GM23338 (cell line): ENCODE data around the gene NOD1. TPM values are rescaled to one million over a fixed set of nuclear protein-coding genes. Genes with fewer than 3 reads are reported as not detected.

Source experiments
- ATAC-seq: fragments of 200-7000 bp; cut with Tn5 transposase; 3 replicates; pipeline ENCODE4 v1.9.1; 2020
- DNase-seq: peaks from one replicate; pipeline ENCODE4 v3.0.0-alpha.2; 2015; ENCODE audit warnings: low spot score
- H2AFZ ChIP-seq: fragments of 200-600 bp; sonication (generic); 2 replicates; pipeline ENCODE4 v1.8.0; 2016; ENCODE audit warnings: antibody characterized with exemption, mild to moderate bottlenecking, moderate library complexity
- H3F3A ChIP-seq: fragments of 200-600 bp; sonication (generic); replicated peaks from 2 replicates; pipeline ENCODE4 v1.8.0; 2017; ENCODE audit warnings: antibody characterized with exemption, mixed run types, low read depth
- H3K27ac ChIP-seq: fragments of 200-600 bp; sonication (generic); 2 replicates; pipeline ENCODE4 v1.6.1; 2016; ENCODE audit warnings: low read depth
- H3K27me3 ChIP-seq: fragments of 200-600 bp; sonication (generic); 2 replicates; pipeline ENCODE4 v1.8.0; 2016; ENCODE audit warnings: mild to moderate bottlenecking, mixed run types, moderate library complexity; ENCODE audit not compliant: insufficient read depth
- H3K36me3 ChIP-seq: fragments of 200-600 bp; sonication (generic); 2 replicates; pipeline ENCODE4 v1.8.0; 2016; ENCODE audit warnings: mild to moderate bottlenecking; ENCODE audit not compliant: insufficient read depth
- H3K4me1 ChIP-seq: fragments of 200-600 bp; sonication (generic); 2 replicates; pipeline ENCODE4 v1.8.0; 2016; ENCODE audit warnings: mild to moderate bottlenecking, moderate library complexity; ENCODE audit not compliant: insufficient read depth
- H3K4me2 ChIP-seq: fragments of 200-600 bp; sonication (generic); 2 replicates; pipeline ENCODE4 v1.7.1; 2017; ENCODE audit warnings: mixed run types
- H3K4me3 ChIP-seq: fragments of 200-600 bp; sonication (generic); 2 replicates; pipeline ENCODE4 v1.6.1; 2016; ENCODE audit warnings: mixed run types
- H3K79me2 ChIP-seq: fragments of 200-600 bp; sonication (generic); replicated peaks from 2 replicates; pipeline ENCODE4 v1.8.0; 2017; ENCODE audit warnings: mild to moderate bottlenecking; ENCODE audit not compliant: insufficient read depth
- H3K9me2 ChIP-seq: fragments of 200-600 bp; sonication (generic); 2 replicates; pipeline ENCODE4 v1.8.0; 2017; ENCODE audit not compliant: insufficient read depth
- H4K20me1 ChIP-seq: fragments of 200-600 bp; sonication (generic); replicated peaks from 2 replicates; pipeline ENCODE4 v1.8.0; 2017; ENCODE audit warnings: mild to moderate bottlenecking; ENCODE audit not compliant: insufficient read depth
- H3K27ac Mint-ChIP-seq: 2 replicates; pipeline ENCODE4 v1.8.0; 2020; ENCODE audit warnings: inconsistent platforms, mild to moderate bottlenecking, moderate library complexity, mixed read lengths
- H3K27me3 Mint-ChIP-seq: 3 replicates; pipeline ENCODE4 v1.8.0; 2022; ENCODE audit warnings: low read depth, mild to moderate bottlenecking, moderate library complexity, mixed read lengths, inconsistent platforms; ENCODE audit not compliant: insufficient read depth, poor library complexity
- H3K36me3 Mint-ChIP-seq: 3 replicates; pipeline ENCODE4 v1.8.0; 2021; ENCODE audit warnings: low read depth, mild to moderate bottlenecking, inconsistent platforms, moderate library complexity, mixed read lengths
- H3K4me1 Mint-ChIP-seq: 3 replicates; pipeline ENCODE4 v1.8.0; 2020; ENCODE audit warnings: mild to moderate bottlenecking, inconsistent platforms, mixed read lengths
- H3K4me3 Mint-ChIP-seq: 3 replicates; pipeline ENCODE4 v1.8.0; 2021; ENCODE audit warnings: moderate library complexity, mild to moderate bottlenecking, inconsistent platforms, mixed read lengths
- H3K9me3 Mint-ChIP-seq: 3 replicates; pipeline ENCODE4 v1.8.0; 2020; ENCODE audit warnings: moderate library complexity, mild to moderate bottlenecking, inconsistent platforms, mixed read lengths
- CREB1 ChIP-seq: fragments of 250-450 bp; sonication (Bioruptor Pico); IDR thresholded peaks from 2 replicates; pipeline ENCODE4 v1.5.0; 2020; ENCODE audit warnings: low read depth, mild to moderate bottlenecking, moderate library complexity
- CTCF ChIP-seq, 2 experiments: fragments of 200-600 bp in 1 of 2; sonication (generic) in 1 of 2; conservative IDR thresholded peaks; 2 replicates each; pipeline versions ENCODE4 v1.5.1 to v1.6.1; 2016 to 2017; ENCODE audit warnings: antibody characterized with exemption in 2 of 2, low read depth in 2 of 2, mild to moderate bottlenecking in 2 of 2, moderate library complexity in 1 of 2
- ETS1 ChIP-seq: IDR thresholded peaks from 2 replicates; pipeline ENCODE4 v1.6.1; 2016; ENCODE audit warnings: antibody characterized with exemption
- EZH2 ChIP-seq: fragments of 200-600 bp; sonication (generic); IDR thresholded peaks from one replicate; pipeline ENCODE4 v1.8.0; 2017; ENCODE audit warnings: antibody characterized with exemption, mild to moderate bottlenecking, low read depth; ENCODE audit not compliant: unreplicated experiment
- EZH2phosphoT487 ChIP-seq: fragments of 200-600 bp; sonication (generic); IDR thresholded peaks from one replicate; pipeline ENCODE4 v1.8.1; 2018; ENCODE audit warnings: antibody characterized with exemption; ENCODE audit not compliant: unreplicated experiment
- JUNB ChIP-seq: IDR thresholded peaks from one replicate; pipeline ENCODE4 v1.6.1; 2016; ENCODE audit warnings: antibody characterized with exemption; ENCODE audit not compliant: unreplicated experiment
- NANOG ChIP-seq: IDR thresholded peaks from 2 replicates; pipeline ENCODE4 v1.6.1; 2016; ENCODE audit warnings: antibody characterized with exemption, borderline replicate concordance
- POLR2AphosphoS5 ChIP-seq: IDR thresholded peaks from 2 replicates; pipeline ENCODE4 v1.6.1; 2016; ENCODE audit warnings: antibody characterized with exemption, low read depth
- REST ChIP-seq: IDR thresholded peaks from one replicate; pipeline ENCODE4 v1.6.1; 2018; ENCODE audit warnings: antibody characterized with exemption; ENCODE audit not compliant: unreplicated experiment
- STAT1 ChIP-seq: IDR thresholded peaks from one replicate; pipeline ENCODE4 v1.6.1; 2016; ENCODE audit warnings: antibody characterized with exemption; ENCODE audit not compliant: unreplicated experiment
- ZNF114 ChIP-seq: fragments of 250-450 bp; sonication (Bioruptor Pico); IDR thresholded peaks from 2 replicates; pipeline ENCODE4 v1.5.0; 2020; ENCODE audit warnings: mild to moderate bottlenecking, moderate library complexity
- ZNF331 ChIP-seq: fragments of 250-450 bp; sonication (Bioruptor Pico); IDR thresholded peaks from 2 replicates; pipeline ENCODE4 v1.5.0; 2020; ENCODE audit warnings: low read depth, mild to moderate bottlenecking, moderate library complexity
- polyA plus RNA-seq: library from polyadenylated mRNA; unstranded; fragments of >200 nt; fragmentation: Nextera tagmentation; extraction: Ambion mirVana; gene quantifications from 2 replicates; pipeline ENCODE4 v1.2.1, GENCODE V29; 2016
- total RNA-seq: library from RNA; depleted of rRNA; stranded (reverse); fragments of >200 nt; shearing (Covaris generic); gene quantifications from 2 replicates; pipeline ENCODE4 v1.2.3, GENCODE V29; 2014
- TF ChIP-seq, protein P1 (sequence below): fragments of 250-450 bp; sonication (Bioruptor Pico); IDR thresholded peaks from 2 replicates; pipeline ENCODE4 v1.5.0; 2020; ENCODE audit warnings: mild to moderate bottlenecking, moderate library complexity

Gene NOD1
- total and polyA plus RNA-seq, 2 experiments from 2014 or later = 2.1 to 7.3 TPM

- no peak for ATAC-seq
- Mint-ChIP-seq H3K9me3 (no peaks in the 10 kb centered on the region), H3K4me3 (no peak overlapping the region), H3K27me3 (peaks cover 2% of the 10 kb centered on the region), H3K36me3 (no peaks in the 10 kb centered on the region), H3K4me1 (peaks cover 7% of the 10 kb centered on the region; the same call in 2 of the 3 replicates), H3K27ac (no peak overlapping the region)
- H2AFZ ChIP-seq = no peak overlapping the region
- DNase-seq = no peak
- no peak overlapping the region for H3K4me3 ChIP-seq
- H4K20me1 ChIP-seq = no peaks in the 10 kb centered on the region
- no peaks in the 10 kb centered on the region for H3K36me3 ChIP-seq
- no peaks in the 10 kb centered on the region for H3K79me2 ChIP-seq
- no peaks in the 10 kb centered on the region for H3K27me3 ChIP-seq
- no peaks in the 10 kb centered on the region for H3K4me1 ChIP-seq
- H3K9me2 ChIP-seq = no peaks in the 10 kb centered on the region
- H3K4me2 ChIP-seq = no peak overlapping the region
- TF ChIP-seq POLR2AphosphoS5 = no peak
- TF ChIP-seq ZNF114 (CRISPR knock-in tag) = no peak
- no peak for TF ChIP-seq NANOG
- TF ChIP-seq STAT1 = no peak
- TF ChIP-seq ETS1 = no peak
- no peak for TF ChIP-seq CREB1
- no peak for TF ChIP-seq ZNF331 (CRISPR knock-in tag)
- no peak for TF ChIP-seq EZH2phosphoT487
- TF ChIP-seq CTCF (conservative IDR thresholded peaks at IDR 0.05; ENCODE audit: low read depth in 2 of 2) = no peak
- TF ChIP-seq EZH2 = no peak
- no peak for TF ChIP-seq JUNB
- no peak for TF ChIP-seq REST
- TF ChIP-seq, protein P1, sequence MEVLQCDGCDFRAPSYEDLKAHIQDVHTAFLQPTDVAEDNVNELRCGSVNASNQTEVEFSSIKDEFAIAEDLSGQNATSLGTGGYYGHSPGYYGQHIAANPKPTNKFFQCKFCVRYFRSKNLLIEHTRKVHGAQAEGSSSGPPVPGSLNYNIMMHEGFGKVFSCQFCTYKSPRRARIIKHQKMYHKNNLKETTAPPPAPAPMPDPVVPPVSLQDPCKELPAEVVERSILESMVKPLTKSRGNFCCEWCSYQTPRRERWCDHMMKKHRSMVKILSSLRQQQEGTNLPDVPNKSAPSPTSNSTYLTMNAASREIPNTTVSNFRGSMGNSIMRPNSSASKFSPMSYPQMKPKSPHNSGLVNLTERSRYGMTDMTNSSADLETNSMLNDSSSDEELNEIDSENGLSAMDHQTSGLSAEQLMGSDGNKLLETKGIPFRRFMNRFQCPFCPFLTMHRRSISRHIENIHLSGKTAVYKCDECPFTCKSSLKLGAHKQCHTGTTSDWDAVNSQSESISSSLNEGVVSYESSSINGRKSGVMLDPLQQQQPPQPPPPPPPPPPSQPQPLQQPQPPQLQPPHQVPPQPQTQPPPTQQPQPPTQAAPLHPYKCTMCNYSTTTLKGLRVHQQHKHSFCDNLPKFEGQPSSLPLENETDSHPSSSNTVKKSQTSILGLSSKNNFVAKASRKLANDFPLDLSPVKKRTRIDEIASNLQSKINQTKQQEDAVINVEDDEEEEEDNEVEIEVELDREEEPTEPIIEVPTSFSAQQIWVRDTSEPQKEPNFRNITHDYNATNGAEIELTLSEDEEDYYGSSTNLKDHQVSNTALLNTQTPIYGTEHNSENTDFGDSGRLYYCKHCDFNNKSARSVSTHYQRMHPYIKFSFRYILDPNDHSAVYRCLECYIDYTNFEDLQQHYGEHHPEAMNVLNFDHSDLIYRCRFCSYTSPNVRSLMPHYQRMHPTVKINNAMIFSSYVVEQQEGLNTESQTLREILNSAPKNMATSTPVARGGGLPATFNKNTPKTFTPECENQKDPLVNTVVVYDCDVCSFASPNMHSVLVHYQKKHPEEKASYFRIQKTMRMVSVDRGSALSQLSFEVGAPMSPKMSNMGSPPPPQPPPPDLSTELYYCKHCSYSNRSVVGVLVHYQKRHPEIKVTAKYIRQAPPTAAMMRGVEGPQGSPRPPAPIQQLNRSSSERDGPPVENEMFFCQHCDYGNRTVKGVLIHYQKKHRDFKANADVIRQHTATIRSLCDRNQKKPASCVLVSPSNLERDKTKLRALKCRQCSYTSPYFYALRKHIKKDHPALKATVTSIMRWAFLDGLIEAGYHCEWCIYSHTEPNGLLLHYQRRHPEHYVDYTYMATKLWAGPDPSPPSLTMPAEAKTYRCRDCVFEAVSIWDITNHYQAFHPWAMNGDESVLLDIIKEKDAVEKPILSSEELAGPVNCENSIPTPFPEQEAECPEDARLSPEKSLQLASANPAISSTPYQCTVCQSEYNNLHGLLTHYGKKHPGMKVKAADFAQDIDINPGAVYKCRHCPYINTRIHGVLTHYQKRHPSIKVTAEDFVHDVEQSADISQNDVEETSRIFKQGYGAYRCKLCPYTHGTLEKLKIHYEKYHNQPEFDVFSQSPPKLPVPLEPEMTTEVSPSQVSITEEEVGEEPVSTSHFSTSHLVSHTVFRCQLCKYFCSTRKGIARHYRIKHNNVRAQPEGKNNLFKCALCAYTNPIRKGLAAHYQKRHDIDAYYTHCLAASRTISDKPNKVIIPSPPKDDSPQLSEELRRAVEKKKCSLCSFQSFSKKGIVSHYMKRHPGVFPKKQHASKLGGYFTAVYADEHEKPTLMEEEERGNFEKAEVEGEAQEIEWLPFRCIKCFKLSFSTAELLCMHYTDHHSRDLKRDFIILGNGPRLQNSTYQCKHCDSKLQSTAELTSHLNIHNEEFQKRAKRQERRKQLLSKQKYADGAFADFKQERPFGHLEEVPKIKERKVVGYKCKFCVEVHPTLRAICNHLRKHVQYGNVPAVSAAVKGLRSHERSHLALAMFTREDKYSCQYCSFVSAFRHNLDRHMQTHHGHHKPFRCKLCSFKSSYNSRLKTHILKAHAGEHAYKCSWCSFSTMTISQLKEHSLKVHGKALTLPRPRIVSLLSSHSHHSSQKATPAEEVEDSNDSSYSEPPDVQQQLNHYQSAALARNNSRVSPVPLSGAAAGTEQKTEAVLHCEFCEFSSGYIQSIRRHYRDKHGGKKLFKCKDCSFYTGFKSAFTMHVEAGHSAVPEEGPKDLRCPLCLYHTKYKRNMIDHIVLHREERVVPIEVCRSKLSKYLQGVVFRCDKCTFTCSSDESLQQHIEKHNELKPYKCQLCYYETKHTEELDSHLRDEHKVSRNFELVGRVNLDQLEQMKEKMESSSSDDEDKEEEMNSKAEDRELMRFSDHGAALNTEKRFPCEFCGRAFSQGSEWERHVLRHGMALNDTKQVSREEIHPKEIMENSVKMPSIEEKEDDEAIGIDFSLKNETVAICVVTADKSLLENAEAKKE (CRISPR knock-in tag) = no peak
- H3F3A ChIP-seq = no peaks in the 10 kb centered on the region
- H3K27ac ChIP-seq = no peak overlapping the region
Measured at GRCh38 chr7:30514776-30515175, 36.2 kb upstream of the NOD1 start.
